Testis (tissue), 2 donors: ENCODE results near the gene KIF26B.

Source experiments
- CTCF ChIP-seq, 3 experiments: fragments of 450-650 bp in 2 of 3; fragments of 200-600 bp in 1 of 3; sonication (generic) in 1 of 3; IDR thresholded peaks; one replicate each; pipeline ENCODE4 v1.5.1; 2016 to 2019; ENCODE audit warnings: antibody characterized with exemption in 3 of 3, mild to moderate bottlenecking in 2 of 3, moderate library complexity in 1 of 3
- POLR2A ChIP-seq: fragments of 450-650 bp; IDR thresholded peaks from one replicate; pipeline ENCODE4 v1.6.1; 2017; ENCODE audit warnings: antibody characterized with exemption, mild to moderate bottlenecking, moderate library complexity

- TF ChIP-seq CTCF (IDR thresholded peaks at IDR 0.05) (no peak), POLR2A (no peak)
Measured at GRCh38 chr1:245172829-245173228, 18.0 kb downstream of the KIF26B start.
